Breast epithelium (tissue), 4 donors: Measurements from ENCODE around the gene FBRS. TPM values are rescaled to one million over a fixed set of nuclear protein-coding genes. Genes with fewer than 3 reads are reported as not detected.
A peak's percentile ranks its signal among the peaks of the same experiment; 100 is the strongest.
"Not testable (repeated sequence)": the region's sequence is repeated elsewhere in the genome, so short reads cannot be mapped to it uniquely, and the experiment has no call there.

ENCODE experiments used
- DNase-seq, 2 donors: peaks; one replicate each; pipeline ENCODE4 v3.0.0-alpha.2; 2019; ENCODE audit warnings: low spot score in 2 of 2
- H3K27ac ChIP-seq, 2 donors: fragments of 200-600 bp; sonication (generic) in 1 of 2; one replicate each; pipeline ENCODE4 v1.5.1; 2016 to 2019; ENCODE audit warnings: mild to moderate bottlenecking in 1 of 2
- H3K27me3 ChIP-seq, 2 donors: fragments of 200-600 bp; sonication (generic) in 1 of 2; one replicate each; pipeline versions ENCODE4 v1.5.1 to v1.6.0; 2017 to 2019; ENCODE audit warnings: control low read depth in 1 of 2, mild to moderate bottlenecking in 1 of 2
- H3K36me3 ChIP-seq: fragments of 200-600 bp; one replicate; pipeline ENCODE4 v1.5.1; 2019
- H3K4me1 ChIP-seq, 2 donors: fragments of 200-600 bp; sonication (generic); one replicate each; pipeline ENCODE4 v1.5.1; 2016 to 2019; ENCODE audit warnings: control low read depth in 1 of 2
- H3K4me3 ChIP-seq, 3 donors: fragments of 200-600 bp; sonication (generic); 1 replicate in 2 of 3; 2 replicates in 1 of 3; pipeline ENCODE4 v1.5.1; 2016 to 2019; ENCODE audit warnings: mild to moderate bottlenecking in 3 of 3, moderate library complexity in 2 of 3
- H3K9me3 ChIP-seq, 2 donors: fragments of 200-600 bp; sonication (generic) in 1 of 2; one replicate each; pipeline ENCODE4 v1.5.1; 2016 to 2019; ENCODE audit warnings: control low read depth in 1 of 2
- CTCF ChIP-seq, 3 donors: fragments of 450-650 bp; IDR thresholded peaks; one replicate each; pipeline ENCODE4 v1.5.1; 2016 to 2017; ENCODE audit warnings: antibody characterized with exemption in 3 of 3, mild to moderate bottlenecking in 3 of 3, moderate library complexity in 3 of 3
- POLR2A ChIP-seq: fragments of 450-650 bp; IDR thresholded peaks from one replicate; pipeline ENCODE4 v1.6.1; 2016; ENCODE audit warnings: antibody characterized with exemption, mild to moderate bottlenecking, moderate library complexity
- POLR2AphosphoS5 ChIP-seq, 3 donors: sonication (generic); formaldehyde crosslinking; IDR thresholded peaks; one replicate each; pipeline ENCODE4 v1.6.1; 2017; ENCODE audit warnings: antibody characterized with exemption in 3 of 3
- intact Hi-C: fragments of 100-400 bp; cut with DNase I; formaldehyde crosslinking; loops from one replicate; pipeline ENCODE4 v1.15.1; 2023; ENCODE audit warnings: low total_unique reads
- total RNA-seq, 3 donors: library from RNA; depleted of rRNA; stranded (reverse); fragments of >200 nt; gene quantifications; one replicate each; pipeline ENCODE4 v1.1.0, GENCODE V29; 2016

FBRS gene
- total RNA-seq, 3 donors from 2014 or later, result 13.6 to 25.2 (median 17.7) TPM

DNA sequence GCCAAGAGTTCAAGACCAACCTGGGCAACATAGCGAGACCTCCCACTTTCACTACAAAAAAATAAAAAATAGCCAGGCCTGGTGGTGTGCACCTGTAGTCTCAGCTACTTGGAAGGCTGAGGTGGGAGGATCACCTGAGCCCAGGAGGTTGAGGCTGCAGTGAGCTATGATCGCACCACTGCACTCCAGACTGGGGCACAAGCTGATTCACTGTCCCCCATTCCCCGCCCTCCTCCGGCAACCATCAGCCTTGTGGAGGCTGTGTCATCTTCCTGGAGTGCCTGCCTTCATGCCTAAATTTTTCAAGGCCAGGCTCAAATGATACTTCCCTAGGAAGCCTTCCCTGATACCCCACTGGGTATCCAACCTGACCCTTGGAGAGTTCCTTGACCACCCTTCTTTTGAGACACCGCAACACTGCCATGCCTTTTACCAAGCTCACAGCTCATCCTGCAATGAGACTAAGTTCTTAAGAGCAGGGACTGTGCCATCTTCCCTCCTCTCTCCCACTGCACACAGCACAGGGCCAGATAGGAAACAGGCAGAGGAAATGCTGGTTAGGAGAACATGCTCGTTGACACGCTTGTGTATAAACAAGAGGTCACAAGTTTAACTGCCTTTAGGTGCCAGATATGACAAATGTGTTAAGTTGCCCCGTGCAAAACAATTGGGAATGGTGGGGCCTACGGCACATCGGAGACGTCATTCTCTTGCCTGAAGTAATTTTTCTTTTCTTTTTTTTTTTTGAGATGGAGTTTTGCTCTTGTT is 36.9 kb downstream of the FBRS start:
- intact Hi-C loops, result loop anchor here (1.0 kb wide), 1 partner anchor 40 kb away; no protein-coding TSS in a partner anchor

DNA sequence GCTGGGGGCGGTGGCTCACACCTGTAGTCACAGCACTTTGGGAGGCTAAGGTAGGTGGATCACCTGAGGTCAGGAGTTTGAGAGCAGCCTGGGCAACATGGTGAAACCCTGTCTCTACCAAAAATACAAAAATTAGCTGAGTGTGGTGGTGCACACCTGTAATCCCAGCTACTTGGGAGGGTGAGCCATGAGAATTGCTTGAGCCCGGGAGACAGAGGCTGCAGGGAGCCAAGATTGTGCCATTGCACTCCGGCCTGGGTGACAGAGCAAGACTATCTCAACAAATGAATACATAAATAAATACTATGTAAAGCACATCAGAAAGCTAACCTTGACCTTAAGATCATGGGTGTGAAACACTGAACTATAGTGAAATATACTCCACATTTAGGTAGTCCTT is 38.4 kb downstream of the FBRS start:
- H3K9me3 ChIP-seq, H3K27ac ChIP-seq, H3K27me3 ChIP-seq, H3K4me3 ChIP-seq, H3K36me3 ChIP-seq, intact Hi-C loops, DNase-seq: not testable (repeated sequence)
- H3K4me1 ChIP-seq, result peaks cover 0 to 19% of the 10 kb centered on the region in 2 donors

More for the DNA sequence above, 36.9 kb downstream of the FBRS start:
- H3K9me3 ChIP-seq, result no peaks in the 10 kb centered on the region
- H3K4me1 ChIP-seq, result peaks cover 0 to 13% of the 10 kb centered on the region in 2 donors
- no peak overlapping the region for H3K27ac ChIP-seq
- H3K27me3 ChIP-seq, result no peaks in the 10 kb centered on the region
- TF ChIP-seq CTCF (IDR thresholded peaks at IDR 0.05) (no peak), POLR2A (no peak), POLR2AphosphoS5 (IDR thresholded peaks at IDR 0.05) (no peak)
- DNase-seq, result no peak
- H3K4me3 ChIP-seq, result no peak overlapping the region
- H3K36me3 ChIP-seq, result no peaks in the 10 kb centered on the region

DNA sequence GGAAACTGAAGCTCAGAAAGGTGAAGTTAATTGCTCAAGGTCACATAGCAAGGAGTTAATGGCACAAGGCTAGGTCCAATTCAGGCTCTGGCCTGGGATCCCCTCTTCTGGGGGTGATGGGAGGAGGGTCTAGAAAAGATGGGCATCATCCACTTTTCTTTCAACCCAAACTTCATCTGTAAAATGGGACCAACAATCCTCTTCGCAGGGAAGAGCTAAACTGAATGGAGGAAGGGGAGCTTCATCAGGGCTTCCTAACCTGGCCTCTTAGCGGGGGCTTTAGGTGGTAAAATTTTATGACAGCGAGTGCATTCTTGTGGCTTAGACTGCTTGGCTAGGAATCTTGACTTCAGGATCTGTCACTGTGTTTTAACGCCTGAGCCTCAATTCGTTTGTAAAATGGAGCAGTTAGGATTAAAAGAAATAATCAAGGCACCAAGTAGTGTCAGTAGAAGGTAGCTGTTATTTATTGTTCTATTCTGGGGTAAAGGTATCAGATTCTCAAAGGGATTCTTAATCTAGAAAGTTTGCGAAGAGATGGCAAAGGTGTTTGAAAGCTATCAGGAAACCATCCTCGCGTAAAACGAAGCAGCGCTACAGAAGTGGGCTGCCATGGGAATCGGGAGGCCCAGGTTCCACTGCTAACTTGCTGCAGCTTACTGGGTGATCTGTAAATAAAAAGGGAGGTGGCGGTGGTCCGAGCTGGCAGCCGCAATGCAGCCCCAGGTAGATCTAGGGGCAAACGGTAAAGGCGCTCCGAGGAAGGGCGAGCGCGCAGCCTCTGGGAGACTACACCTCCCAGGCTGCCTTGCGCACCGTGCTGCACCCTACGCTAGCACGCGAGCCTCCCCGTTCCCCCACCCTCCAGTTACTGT is 39.3 kb downstream of the FBRS start:
- no peak for DNase-seq
- peaks cover 0 to 19% of the 10 kb centered on the region in 2 donors for H3K4me1 ChIP-seq
- peak overlapping the region; percentile 71 to 86 (median 77) for H3K4me3 ChIP-seq
- peak overlapping the region; percentile 99 to 100 for H3K27ac ChIP-seq
- TF ChIP-seq POLR2A, result no peak
- TF ChIP-seq CTCF (IDR thresholded peaks at IDR 0.05), result no peak
- no peak for TF ChIP-seq POLR2AphosphoS5 (IDR thresholded peaks at IDR 0.05)
- H3K27me3 ChIP-seq, result no peaks in the 10 kb centered on the region
- H3K9me3 ChIP-seq, result no peaks in the 10 kb centered on the region
- no peaks in the 10 kb centered on the region for H3K36me3 ChIP-seq
- intact Hi-C loops, result no loop called here

GRCh38 chr16:30698139-30698815 is 40.0 kb downstream of the FBRS start:
- Histone ChIP-seq H3K4me3 (peak overlapping the region; percentile 71 to 86 (median 77)), H3K27ac (peak overlapping the region; percentile 99 to 100), H3K9me3 (no peaks in the 10 kb centered on the region), H3K27me3 (no peaks in the 10 kb centered on the region), H3K36me3 (no peaks in the 10 kb centered on the region), H3K4me1 (peaks cover 0 to 19% of the 10 kb centered on the region in 2 donors)
- peak; percentile 98 to 99 for DNase-seq
- peak; percentile 24 for TF ChIP-seq POLR2A
- TF ChIP-seq CTCF (IDR thresholded peaks at IDR 0.05), result no peak
- TF ChIP-seq POLR2AphosphoS5 (IDR thresholded peaks at IDR 0.05), result peak; percentile 90 to 99 (median 96)
- intact Hi-C loops, result no loop called here

GRCh38 chr16:30698816-30699614 is 40.8 kb downstream of the FBRS start, which contains the start of gene SRCAP:
SRCAP (plus strand) TSS chr16:30699171; CDS start chr16:30700825, 1,654 bp downstream.
- peak within 1 kb of the TSS; percentile 99 to 100 for H3K27ac ChIP-seq
- H3K9me3 ChIP-seq, result no peaks in the 10 kb centered on the region
- peaks cover 0 to 19% of the 10 kb centered on the region in 2 donors for H3K4me1 ChIP-seq
- intact Hi-C loops, result no loop called here
- TF ChIP-seq CTCF (IDR thresholded peaks at IDR 0.05) (no peak), POLR2A (no peak), POLR2AphosphoS5 (IDR thresholded peaks at IDR 0.05) (peak; percentile 30 to 54 (median 42))
- H3K27me3 ChIP-seq, result no peaks in the 10 kb centered on the region
- peak within 1 kb of the TSS; percentile 71 to 86 (median 77) for H3K4me3 ChIP-seq
- no peaks in the 10 kb centered on the region for H3K36me3 ChIP-seq
- DNase-seq, result peak; percentile 70 to 75
